Iris pigment epithelial cell (primary cell): Measurements from ENCODE around the gene PRKRA.
"Not testable (repeated sequence)": the region's sequence is repeated elsewhere in the genome, so short reads cannot be mapped to it uniquely, and the experiment has no call there.

Source experiments
- DNase-seq: peaks from one replicate; pipeline ENCODE4 v3.0.0-alpha.2; 2011; ENCODE audit warnings: low read depth

Gene PRKRA

DNA sequence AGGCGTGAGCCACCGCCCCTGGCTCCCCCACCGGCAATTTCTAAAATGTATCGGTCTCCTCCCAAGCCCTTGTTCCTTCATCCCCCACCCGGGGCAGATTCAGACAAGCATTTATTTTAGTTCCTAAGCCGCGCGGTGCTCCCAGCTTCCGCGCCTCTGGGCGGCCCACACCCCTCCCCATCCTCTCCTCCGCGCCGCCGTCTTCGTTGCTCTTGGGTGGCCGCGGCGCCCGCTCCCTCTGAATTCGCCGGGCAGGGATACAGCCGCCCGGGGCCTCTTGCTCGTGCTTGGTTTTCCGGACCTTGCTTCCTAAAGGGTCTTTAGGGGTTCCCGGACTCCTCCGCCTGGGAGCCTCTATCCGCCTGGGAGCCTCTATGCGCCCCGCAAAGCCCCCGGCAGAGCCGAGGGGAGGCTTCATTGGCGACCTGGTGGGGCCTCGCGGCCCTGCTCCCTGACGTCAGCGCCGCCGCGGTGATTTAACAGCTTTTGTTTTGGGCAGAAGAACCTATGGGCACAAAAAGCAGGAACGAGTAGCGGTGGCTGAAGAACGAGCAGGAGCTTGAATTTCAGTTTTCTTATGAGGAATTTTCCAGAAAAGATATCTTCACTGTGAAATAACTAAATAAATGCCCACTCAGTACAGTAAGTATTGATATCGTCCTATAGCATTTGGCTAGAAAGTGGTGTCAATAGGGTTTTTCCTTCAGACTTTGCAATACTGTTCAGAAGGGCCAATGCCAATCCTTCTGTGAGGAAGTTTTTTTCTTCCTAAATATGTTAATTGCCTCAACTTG lies 37.3 kb downstream of the PRKRA start:
- peak; percentile 77 for DNase-seq

DNA sequence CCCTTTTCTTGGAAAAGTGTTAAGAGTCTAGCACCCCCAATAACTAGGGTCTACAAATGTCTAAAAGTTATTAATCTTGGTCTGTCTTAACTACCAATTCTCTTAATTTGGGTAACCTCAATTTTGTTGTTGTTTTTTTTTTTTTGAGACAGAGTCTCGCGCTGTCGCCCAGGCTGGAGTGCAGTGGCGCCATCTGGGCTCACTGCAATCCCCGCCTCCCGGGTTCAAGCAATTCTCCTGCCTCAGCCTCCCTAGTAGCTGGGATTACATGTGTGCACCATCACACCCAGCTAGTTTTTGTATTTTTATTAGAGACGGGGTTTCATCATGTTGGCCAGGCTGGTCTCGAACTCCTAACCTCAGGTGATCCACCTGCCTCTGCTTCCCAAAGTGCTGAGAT lies 38.5 kb downstream of the PRKRA start:
- DNase-seq, result not testable (repeated sequence)

DNA sequence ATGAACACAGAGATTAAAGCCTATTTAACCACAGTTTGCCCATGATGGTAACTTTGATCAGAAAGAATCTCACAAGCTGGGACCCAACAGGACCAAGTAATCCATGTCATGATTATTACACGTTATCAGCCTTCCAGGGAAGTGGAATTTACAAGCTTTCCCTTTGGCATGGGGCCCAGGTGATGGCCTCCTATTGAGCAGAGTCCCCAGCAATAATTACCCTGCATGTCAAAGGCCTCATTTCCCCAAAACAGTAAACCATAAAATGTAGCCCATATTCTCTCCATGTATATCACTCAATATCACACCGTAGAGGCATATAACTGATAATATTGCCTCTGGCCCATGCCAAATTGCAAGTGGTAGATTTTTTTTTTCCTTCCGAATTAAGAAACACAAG lies 38.9 kb downstream of the PRKRA start:
- no peak for DNase-seq

DNA sequence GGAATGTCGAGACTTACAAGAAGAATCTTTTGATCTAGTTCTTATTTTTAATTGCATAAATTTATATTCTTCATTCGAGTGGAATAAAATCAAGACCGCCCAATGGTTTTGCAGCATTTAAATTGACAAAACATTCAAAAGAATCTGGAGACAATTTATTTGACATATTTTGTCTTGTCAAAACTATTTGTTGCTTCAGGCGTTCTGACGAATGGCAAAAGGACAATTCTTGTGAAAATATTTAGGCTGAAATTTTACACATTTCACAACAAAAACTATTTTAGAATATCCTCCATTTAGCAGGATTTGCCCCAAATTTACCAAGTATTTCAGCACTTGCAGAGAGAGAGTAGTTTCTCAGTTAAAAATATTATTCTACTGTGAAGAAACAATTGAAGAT lies 41.7 kb downstream of the PRKRA start:
- DNase-seq, result no peak

DNA sequence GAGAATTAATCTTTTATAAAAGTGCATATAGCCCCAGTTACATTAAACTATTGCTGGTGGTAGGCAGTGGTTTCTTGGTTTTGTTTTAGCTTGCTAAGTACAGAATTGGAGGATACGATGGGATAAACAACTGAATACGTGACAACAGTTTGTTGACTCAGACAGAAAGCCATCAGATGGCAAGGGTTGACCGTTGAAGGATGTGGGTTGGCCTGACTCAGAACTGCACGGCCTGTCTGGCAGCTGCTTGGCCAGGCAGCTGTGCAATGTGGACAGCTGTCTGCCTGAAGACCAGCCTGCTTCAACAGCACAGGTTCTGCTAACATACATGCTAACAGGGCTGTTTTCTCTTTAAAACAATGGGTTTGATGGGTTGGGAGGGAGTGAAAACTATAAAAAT lies 46.6 kb downstream of the PRKRA start:
- peak; percentile 84 for DNase-seq

DNA sequence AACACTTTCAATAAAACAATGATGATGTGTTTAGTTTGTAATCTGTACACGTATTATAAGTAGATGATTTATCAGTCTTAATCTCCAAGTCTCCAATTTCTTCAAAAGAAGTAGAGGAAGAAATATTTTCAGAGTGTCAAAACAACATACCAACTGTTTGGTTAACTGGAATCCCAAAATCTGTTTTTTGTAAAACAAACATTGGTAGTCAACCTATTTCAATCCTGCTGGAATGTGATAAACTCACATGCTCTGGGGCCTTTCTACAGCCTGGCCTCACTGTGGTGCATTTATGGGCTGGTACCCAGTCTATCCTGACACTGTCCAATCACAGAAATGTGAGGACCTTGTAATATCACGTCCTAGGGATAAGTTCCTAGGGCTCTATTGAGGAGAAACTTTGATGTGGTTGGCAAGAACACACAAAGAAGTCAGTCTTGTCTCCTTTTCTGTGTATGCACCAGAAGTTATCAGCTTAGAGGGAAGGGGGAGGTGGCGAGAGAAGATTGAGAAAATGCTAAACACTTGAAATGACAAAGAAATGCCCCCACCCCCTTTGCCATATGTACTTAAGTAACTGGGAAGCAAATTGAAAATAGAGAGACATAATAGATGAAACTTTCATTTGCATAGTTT lies 47.2 kb downstream of the PRKRA start:
- DNase-seq, result no peak

DNA sequence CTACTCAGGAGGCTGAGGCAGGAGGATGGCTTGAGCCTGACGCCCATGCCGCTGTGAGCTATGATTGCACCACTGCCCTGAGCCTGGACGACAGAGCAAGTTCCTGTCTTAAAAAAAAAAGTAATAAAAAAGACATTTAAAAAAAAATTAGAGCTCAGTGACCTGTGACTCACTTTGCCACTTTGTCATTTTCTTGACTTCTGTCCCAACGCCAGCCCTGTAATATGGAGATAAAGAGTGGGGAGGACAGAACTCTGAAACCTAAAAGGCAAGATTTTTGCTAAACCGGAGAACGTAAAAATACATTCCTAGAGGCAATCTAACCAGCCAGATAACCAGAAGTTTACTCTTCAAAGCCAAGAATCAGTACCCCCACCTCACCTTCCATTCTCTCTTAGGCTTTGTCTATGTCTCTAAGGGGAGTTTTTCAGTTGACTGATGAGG lies 49.0 kb downstream of the PRKRA start:
- DNase-seq, result no peak

DNA sequence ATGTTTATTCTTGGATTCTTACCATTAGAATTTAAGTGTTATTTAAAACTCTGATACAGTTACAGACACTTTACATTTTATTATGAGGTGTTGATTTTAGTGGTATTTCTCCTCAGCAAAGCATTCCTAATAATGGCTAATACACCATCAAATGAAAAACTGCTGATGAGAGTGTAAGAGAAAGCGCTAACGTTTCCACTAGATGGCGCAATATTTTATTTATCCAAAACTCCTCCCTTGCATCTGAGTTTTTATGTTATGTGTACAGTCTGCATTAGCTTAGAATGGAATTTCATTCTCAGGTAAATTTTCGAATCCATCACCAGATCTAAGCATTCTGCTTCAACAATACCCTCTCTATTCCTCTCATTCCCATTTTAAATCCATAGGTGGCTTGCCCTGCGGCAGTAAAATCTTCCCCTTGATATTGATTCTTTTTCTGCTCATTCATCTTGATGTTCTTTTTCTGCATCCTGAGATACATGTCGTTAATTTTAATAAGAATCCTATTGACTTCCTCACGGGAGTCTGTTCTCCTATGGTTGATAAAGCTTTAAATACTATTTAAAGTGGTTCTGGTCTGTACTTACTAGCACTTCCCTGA lies 53.9 kb downstream of the PRKRA start:
- peak; percentile 40 for DNase-seq

DNA sequence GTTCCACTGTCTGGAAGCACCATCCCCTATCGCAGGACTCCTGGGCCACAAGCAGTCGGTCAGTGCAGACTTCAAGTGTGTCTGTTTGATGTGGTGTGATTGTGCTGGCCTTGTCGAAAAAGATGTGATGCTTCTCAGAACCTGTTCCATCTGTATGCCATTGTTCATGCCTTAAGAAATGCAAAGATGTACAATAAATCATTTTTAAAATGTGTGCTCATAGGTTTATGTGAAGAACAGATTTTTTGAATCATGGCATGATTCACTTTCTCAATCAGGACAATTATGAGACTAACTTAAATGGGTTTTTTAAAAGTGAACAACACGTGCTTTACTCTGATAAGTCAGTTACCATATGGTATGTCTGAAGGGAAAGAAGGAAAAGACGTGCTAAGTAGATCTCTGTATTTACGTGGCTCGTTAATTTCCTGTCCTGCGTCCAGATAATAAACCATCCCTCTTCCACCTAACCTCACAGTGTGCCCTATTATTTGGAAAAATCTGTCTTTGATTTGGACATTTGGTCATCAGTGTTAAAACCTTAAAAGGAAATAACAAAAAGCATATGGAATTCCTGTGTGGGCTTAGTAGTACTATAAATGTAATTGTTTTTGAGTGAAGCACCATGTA lies 54.9 kb downstream of the PRKRA start:
- no peak for DNase-seq

DNA sequence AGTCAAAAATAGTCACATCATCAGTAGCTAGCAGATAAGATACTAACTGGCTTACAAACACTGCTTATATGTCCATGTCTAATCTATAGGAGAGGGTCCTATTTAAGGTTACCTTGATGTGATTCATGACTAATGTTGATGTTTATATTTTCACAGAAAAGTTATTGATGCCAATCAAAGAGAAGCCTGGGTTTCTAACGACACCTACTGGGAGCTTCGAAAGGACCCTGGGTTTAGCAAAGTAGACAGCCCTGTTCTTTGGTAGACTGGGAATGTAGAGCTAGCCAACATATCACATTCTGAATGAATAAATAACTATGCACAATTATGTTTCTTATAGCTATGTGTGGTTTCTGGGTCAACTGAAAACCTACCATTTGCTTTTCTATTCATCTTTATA lies 55.7 kb downstream of the PRKRA start:
- no peak for DNase-seq

DNA sequence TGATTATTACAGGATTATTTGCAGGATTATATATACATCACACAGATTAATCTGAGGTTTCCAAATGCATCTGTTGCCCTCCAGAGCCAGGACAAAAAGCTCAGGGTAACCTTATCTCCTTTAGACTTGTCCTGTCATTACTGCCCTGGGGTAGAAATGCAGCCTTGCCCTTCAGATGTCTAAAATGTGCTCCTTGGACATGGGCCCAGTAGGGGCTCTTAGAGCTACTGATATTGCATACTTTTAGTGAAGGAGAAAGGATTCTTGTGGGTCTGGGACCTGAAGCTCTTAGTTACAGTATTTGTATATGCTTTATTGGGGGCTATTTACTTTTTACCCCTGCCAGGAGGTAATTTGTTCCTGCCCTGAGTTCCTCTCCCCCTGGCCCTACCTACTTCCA lies 56.1 kb downstream of the PRKRA start:
- no peak for DNase-seq

DNA sequence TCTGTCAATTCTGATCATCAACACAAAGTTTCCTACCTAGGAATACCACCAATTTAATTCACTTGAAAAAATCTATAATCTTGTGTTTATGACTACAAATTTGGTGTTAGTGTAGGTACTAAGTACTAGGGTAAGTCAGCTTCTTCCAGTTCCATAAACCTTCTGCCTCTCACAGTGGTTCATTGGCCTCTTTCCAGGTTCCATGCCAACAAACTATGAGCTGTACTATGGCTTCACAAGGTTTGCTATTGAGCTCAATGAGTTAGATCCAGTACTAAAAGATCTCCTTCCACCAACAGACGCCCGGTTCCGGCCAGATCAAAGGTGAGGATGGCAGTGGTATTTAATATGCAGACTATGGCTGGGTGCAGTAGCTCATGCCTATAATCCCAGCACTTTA lies 58.8 kb downstream of the PRKRA start:
- DNase-seq, result peak; percentile 31

DNA sequence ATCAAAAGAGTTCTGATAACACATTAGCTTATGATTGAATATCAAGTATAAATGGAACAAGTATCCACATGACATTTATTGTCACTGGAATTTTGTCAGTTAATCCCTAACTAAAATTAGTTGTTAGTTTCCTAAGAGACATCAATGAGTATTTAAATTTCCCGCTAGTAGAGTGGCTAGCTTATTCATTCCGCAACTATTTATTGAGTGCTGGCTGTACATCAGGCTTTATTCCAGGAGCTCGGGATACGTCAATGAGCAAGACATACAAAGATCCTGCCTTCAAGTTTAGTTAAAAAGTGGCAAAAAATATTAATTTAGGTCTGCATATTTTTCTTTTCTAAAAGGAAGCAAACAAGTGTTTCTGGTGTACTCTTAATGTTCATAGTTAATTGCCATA lies 59.3 kb downstream of the PRKRA start:
- no peak for DNase-seq

DNA sequence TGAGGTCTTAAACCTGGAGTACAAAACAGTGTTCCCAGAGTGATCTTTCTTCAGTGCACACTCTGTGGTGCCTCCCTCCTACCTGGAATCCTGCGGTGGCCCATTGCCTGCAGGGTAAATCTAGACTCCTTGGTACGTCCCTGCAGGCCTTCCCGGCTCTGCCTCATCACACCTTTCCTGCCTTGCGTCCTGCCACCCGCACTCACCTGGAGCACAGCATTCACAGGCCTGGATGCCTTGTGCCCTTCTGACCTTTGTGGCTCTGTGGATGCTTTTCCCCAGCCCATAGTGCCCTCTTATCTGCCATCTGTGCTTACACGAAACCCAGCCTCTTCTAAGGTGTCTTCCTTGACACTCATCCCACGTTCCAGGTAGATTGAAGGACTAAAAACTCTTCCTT lies 62.7 kb downstream of the PRKRA start:
- DNase-seq, result no peak

DNA sequence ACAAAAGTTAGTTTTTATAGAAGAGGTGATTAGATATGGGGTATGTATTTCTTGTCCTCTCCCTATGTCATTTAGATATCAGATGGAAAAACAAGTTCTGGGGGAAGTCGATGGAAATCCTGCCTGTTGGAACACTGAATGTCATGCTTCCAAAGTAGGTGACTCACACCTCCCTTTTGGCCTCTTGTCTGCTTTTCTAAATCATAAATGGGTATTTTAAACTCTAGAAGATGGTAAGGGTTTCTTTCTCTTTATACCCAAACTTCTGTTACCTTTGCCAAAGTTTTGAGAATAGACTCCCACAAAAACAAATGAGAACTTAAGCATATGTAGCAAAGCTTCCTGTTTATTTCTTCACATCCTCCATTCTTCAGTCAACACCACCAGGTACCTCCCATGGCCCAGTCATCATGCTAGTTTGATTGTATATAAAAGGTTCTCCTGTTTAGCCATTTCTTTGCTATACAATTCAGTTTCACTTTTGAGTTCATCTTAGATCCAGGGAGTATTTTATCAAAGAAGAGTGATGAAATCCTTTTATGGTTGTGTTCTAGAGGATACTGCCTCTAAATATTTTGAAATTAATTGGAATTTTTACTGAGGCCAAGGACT lies 63.9 kb downstream of the PRKRA start:
- peak; percentile 26 for DNase-seq

DNA sequence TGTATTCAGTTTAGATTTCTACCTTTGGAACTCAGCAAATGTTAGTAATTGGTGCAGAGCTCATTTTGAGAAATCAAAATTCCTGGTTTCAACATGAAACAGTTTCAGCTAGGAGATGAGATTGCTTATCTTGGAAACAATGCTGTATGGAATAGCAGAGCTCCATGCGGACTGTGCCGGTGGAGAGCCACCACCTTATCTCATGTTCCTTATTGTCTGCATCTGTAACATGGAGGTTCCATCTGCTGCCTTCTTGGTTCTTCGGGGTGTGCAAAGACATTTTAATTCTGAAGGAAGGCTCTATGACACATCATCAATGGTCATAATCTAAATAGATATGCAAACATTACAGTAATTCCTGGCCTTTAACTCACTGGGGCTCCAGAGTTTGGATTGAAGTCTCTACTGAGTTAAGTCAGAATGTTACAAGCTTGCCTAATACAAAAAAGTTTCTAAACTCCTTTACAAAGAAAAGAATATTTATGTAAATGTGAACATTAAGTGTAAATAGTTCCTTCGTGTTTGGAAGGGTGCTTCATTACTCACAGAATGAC lies 65.3 kb downstream of the PRKRA start:
- DNase-seq, result no peak

DNA sequence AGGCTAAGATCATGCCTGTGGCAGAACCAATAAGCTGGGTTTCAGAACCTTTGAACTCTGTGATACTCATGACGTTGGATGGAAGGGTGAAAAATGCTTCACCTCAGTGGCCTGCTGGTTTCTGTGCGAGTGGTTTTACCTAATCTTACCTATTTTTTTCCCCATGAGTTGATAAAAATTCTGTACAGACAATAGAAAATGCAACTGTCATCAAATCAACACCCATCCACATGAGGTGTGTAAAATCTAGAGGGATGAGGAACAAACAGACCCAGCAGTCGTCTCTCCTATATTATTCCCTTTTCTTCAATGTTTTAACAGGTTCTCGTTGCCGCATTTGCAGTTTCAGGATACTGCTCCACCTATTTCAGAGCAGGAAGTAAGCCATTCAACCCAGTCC lies 67.3 kb downstream of the PRKRA start:
- no peak for DNase-seq
